Measurements from ENCODE around the gene ABHD17A. TPM values are rescaled to one million over a fixed set of nuclear protein-coding genes. Genes with fewer than 3 reads are reported as not detected.
A peak's percentile ranks its signal among the peaks of the same experiment; 100 is the strongest.
"Not testable (repeated sequence)": the region's sequence is repeated elsewhere in the genome, so short reads cannot be mapped to it uniquely, and the experiment has no call there.

ABHD17A gene
- total and polyA plus RNA-seq, 8 donors, result 25.7 to 177 (median 74.2) TPM

DNA sequence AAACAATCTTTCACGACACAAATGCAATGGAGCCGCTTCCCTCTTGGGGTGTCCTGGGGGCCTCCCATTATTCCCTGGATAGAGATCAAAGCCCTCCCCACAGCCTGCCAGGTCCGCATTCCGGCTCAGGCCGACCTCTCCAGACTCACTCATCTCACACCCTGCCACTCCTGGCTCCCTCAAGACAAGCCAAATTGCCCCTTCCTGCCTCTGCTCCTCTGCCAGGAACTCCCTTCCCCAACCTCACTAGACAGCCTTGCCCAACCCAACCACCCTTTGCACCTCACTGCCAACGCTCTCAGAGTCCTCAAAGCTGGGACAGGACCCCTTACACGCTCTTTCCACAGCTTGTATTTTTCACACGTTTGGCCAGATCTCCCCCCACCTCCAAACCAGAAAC, 1.5 kb downstream of the ABHD17A start:
- no peak for DNase-seq
- intact Hi-C loops (cut with DNase I; ENCODE audit: low total_unique reads), result no loop called here
- H3K4me3 ChIP-seq, result peak overlapping the region; percentile 73 to 96 (median 85)
- H3K27me3 ChIP-seq, result no peaks in the 10 kb centered on the region
- WGBS, 5 donors, result 13 to 32% (median 24%) methylated on average over 8 of the region's 8 CpGs
- peaks cover 0 to 18% (median 14%) of the 10 kb centered on the region in 4 donors for H3K36me3 ChIP-seq
- H3K4me1 ChIP-seq, result peaks cover 38 to 55% (median 52%) of the 10 kb centered on the region in 4 donors
- H3K9me3 ChIP-seq, result no peaks in the 10 kb centered on the region
- TF ChIP-seq, protein P1, sequence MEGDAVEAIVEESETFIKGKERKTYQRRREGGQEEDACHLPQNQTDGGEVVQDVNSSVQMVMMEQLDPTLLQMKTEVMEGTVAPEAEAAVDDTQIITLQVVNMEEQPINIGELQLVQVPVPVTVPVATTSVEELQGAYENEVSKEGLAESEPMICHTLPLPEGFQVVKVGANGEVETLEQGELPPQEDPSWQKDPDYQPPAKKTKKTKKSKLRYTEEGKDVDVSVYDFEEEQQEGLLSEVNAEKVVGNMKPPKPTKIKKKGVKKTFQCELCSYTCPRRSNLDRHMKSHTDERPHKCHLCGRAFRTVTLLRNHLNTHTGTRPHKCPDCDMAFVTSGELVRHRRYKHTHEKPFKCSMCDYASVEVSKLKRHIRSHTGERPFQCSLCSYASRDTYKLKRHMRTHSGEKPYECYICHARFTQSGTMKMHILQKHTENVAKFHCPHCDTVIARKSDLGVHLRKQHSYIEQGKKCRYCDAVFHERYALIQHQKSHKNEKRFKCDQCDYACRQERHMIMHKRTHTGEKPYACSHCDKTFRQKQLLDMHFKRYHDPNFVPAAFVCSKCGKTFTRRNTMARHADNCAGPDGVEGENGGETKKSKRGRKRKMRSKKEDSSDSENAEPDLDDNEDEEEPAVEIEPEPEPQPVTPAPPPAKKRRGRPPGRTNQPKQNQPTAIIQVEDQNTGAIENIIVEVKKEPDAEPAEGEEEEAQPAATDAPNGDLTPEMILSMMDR (IDR thresholded peaks at IDR 0.05), result no peak
- TF ChIP-seq EP300 (IDR thresholded peaks at IDR 0.05) (no peak), POLR2A (IDR thresholded peaks at IDR 0.05) (no peak), POLR2AphosphoS5 (IDR thresholded peaks at IDR 0.05) (no peak)
- H3K27ac ChIP-seq, result peak overlapping the region; percentile 48 to 91 (median 87)

DNA sequence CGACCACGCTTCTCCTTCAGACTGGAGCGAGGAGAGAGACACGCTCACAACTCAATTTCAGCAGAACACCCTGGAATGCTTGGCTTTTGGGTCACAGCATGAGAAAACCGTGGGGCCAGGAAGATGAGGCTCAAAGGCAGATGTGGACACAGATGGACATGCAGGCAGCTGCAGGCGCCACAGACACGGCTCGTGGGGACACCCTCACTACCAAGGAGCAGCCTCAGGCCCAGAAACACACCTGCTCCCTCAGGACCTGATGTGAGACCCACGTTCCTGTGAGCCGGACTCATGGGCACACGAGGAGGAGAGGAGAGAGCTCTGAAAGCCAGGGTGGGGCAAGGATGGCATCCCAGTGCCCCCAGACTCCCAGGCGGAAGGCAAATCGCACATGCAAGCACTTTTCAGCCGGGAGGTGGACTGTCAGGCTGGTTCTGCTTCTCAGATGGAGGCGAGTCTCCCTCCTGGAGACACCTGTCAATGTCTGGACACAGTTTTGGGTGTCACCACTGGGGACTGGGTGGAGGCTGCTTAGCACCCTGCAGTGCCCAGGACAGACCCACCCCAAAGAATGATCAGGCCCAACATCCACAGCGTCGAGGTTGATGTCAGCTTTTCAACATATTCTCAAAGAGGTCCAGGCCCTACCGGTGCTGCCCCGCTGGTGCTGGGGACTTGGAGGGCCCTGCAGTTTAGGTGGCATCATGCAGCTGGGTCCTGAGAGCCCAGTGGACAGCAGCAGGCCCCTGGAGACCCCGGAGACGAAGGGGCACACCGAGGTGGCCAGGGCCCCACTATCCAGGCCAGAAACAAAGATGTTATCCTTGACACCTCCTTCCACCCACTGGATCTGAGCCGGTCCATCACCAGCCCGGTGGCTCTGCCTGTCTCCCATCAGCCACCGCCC, 2.3 kb downstream of the ABHD17A start:
- WGBS, 5 donors, result 68 to 72% (median 69%) methylated on average over 19 to 25 of the region's 25 CpGs
- intact Hi-C loops (cut with DNase I; ENCODE audit: low total_unique reads), result no loop called here
- TF ChIP-seq, protein P1 (IDR thresholded peaks at IDR 0.05), result no peak
- no peak for TF ChIP-seq POLR2AphosphoS5 (IDR thresholded peaks at IDR 0.05)
- no peak for TF ChIP-seq POLR2A (IDR thresholded peaks at IDR 0.05)
- no peak for TF ChIP-seq EP300 (IDR thresholded peaks at IDR 0.05)
- Histone ChIP-seq H3K36me3 (peaks cover 0 to 23% (median 16%) of the 10 kb centered on the region in 4 donors), H3K4me1 (peaks cover 38 to 55% (median 52%) of the 10 kb centered on the region in 4 donors), H3K27me3 (no peaks in the 10 kb centered on the region), H3K9me3 (no peaks in the 10 kb centered on the region), H3K27ac (peak overlapping the region; percentile 48 to 91 (median 87)), H3K4me3 (peak overlapping the region; percentile 73 to 96 (median 85))
- no peak for DNase-seq

DNA sequence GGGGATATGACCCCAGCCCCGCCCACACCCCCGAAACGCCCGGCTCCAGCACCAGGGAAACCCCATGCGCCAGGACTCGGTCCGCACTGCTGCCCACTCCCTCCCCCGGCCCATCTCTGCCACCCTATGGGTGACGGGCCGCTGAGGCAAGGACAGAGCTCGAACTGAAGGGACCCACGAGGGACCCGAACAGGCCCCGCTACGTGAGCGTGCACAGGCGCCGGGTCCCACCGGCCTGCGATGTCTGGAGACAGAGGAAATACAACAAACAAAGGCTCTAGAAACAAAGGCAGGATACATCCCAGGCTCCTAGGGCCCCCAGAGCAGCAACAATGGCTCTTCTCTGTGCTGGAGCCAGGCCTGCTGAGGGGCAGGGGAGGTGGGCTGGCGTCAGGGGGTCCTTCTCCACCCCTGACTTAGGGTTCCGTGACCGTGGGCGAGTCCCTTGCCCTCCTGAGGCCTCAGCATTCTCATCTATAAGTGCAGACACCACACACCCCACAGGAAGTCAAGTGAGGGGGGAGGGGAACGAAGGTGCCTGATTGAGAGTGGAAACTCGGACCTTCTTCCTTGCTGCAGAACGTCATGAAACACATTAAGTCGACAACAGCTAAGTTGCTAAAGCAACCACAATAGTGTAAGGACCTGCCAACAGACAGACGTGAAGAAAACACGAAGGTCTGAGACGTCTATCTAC, 3.1 kb downstream of the ABHD17A start:
- Histone ChIP-seq H3K27ac (peak overlapping the region; percentile 48 to 91 (median 87)), H3K4me3 (peak overlapping the region; percentile 5 to 96 (median 85)), H3K4me1 (peaks cover 38 to 58% (median 52%) of the 10 kb centered on the region in 4 donors), H3K9me3 (no peaks in the 10 kb centered on the region), H3K27me3 (no peaks in the 10 kb centered on the region), H3K36me3 (peaks cover 0 to 23% (median 16%) of the 10 kb centered on the region in 4 donors)
- intact Hi-C loops (cut with DNase I; ENCODE audit: low total_unique reads), result no loop called here
- TF ChIP-seq POLR2A (IDR thresholded peaks at IDR 0.05), result no peak
- TF ChIP-seq EP300 (IDR thresholded peaks at IDR 0.05), result no peak
- no peak for TF ChIP-seq POLR2AphosphoS5 (IDR thresholded peaks at IDR 0.05)
- TF ChIP-seq, protein P1 (IDR thresholded peaks at IDR 0.05), result no peak
- peak in 1 of 2 donors; percentile 74 for DNase-seq
- 63 to 73% (median 70%) methylated on average over 27 to 31 of the region's 31 CpGs for WGBS, 5 donors

DNA sequence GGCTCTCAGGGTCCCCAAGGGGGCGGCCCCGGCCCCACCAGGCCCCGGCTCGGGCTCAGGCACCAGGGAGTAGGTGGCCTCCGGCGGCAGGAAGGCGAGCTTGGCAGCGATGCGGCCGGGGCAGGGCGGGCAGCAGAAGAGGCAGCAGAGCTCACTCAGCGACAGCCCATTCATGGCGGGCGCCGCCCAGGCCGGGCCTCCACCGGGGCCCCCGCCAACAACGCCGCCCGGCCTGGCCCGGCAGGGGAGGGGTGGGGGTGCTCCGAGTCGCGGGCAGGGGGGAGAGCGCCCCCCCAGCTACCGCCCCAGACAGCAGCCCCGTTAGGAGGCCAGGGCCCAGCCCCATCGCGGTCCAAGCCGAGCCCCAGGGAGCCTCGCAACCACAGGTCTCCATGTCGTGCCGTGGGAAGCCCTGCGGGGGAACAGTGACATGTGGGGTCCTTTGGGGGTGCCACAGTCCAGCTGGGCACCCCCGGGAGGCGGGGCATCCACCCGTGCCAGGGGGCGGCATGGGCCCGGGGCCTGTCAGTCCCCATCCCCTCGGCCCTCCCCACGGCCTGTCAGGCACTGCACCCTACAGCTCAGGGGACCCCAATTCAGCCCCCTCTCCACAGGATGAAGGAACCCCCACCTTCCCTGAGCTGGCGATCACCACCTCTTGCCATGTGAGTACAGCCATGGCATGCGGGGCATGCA, 3.8 kb downstream of the ABHD17A start:
- H3K27me3 ChIP-seq; H3K9me3 ChIP-seq; intact Hi-C loops (cut with DNase I; ENCODE audit: low total_unique reads); DNase-seq: not testable (repeated sequence)
- Histone ChIP-seq H3K36me3 (peaks cover 0 to 23% (median 16%) of the 10 kb centered on the region in 4 donors), H3K4me3 (peak overlapping the region; percentile 5 to 96 (median 48)), H3K4me1 (peaks cover 42 to 63% (median 56%) of the 10 kb centered on the region in 4 donors), H3K27ac (peak overlapping the region; percentile 48 to 91 (median 87))
- 68 to 87% (median 72%) methylated on average over 2 to 44 of the region's 44 CpGs for WGBS, 5 donors
